Liver (tissue), 9 donors: ENCODE results near the gene SNX6. TPM values are rescaled to one million over a fixed set of nuclear protein-coding genes. Genes with fewer than 3 reads are reported as not detected.

ENCODE experiments used
- DNase-seq: peaks from one replicate; pipeline ENCODE4 v3.0.0-alpha.2; 2017; ENCODE audit warnings: low spot score
- H3K27ac ChIP-seq, 2 donors: one replicate each; pipeline ENCODE4 v1.7.0; 2013; ENCODE audit warnings: inconsistent platforms in 2 of 2, low read length in 2 of 2, control low read depth in 1 of 2, low read depth in 1 of 2, mild to moderate bottlenecking in 1 of 2
- H3K27me3 ChIP-seq, 4 donors: one replicate each; pipeline versions ENCODE4 v1.6.1 to v1.7.0; 2013; ENCODE audit warnings: low read length in 3 of 4, inconsistent platforms in 1 of 4, mild to moderate bottlenecking in 1 of 4, moderate library complexity in 1 of 4; ENCODE audit not compliant: control insufficient read depth in 4 of 4, insufficient read depth in 4 of 4
- H3K36me3 ChIP-seq, 4 donors: one replicate each; pipeline versions ENCODE4 v1.6.1 to v1.7.0; 2013; ENCODE audit warnings: low read length in 3 of 4, mild to moderate bottlenecking in 3 of 4, low read depth in 1 of 4, moderate library complexity in 1 of 4; ENCODE audit not compliant: control insufficient read depth in 4 of 4, insufficient read depth in 3 of 4
- H3K4me1 ChIP-seq, 4 donors: one replicate each; pipeline versions ENCODE4 v1.6.1 to v1.7.0; 2013; ENCODE audit warnings: low read length in 3 of 4, mild to moderate bottlenecking in 3 of 4, moderate library complexity in 1 of 4; ENCODE audit not compliant: control insufficient read depth in 4 of 4, insufficient read depth in 4 of 4
- H3K4me3 ChIP-seq, 3 donors: one replicate each; pipeline versions ENCODE4 v1.6.1 to v1.7.0; 2013; ENCODE audit warnings: low read length in 3 of 3, control low read depth in 1 of 3, low read depth in 1 of 3, mild to moderate bottlenecking in 1 of 3
- H3K9ac ChIP-seq, 2 donors: one replicate each; pipeline ENCODE4 v1.7.0; 2013; ENCODE audit warnings: low read length in 2 of 2, mild to moderate bottlenecking in 2 of 2, moderate library complexity in 2 of 2, control low read depth in 1 of 2, low read depth in 1 of 2
- H3K9me3 ChIP-seq, 4 donors: one replicate each; pipeline versions ENCODE4 v1.6.1 to v1.7.0; 2013; ENCODE audit warnings: low read length in 3 of 4; ENCODE audit not compliant: control insufficient read depth in 4 of 4
- CTCF ChIP-seq: fragments of 150-350 bp; IDR thresholded peaks from 2 replicates; pipeline ENCODE4 v1.5.1; 2017; ENCODE audit warnings: improper control_type of control experiment, low read depth, low read length; ENCODE audit not compliant: missing input control
- EGR1 ChIP-seq, 2 donors: IDR thresholded peaks; 2 replicates each; pipeline ENCODE4 v1.6.1; 2016 to 2018; ENCODE audit warnings: antibody characterized with exemption in 2 of 2, low read depth in 2 of 2
- FOXA1 ChIP-seq: IDR thresholded peaks from 2 replicates; pipeline ENCODE4 v1.6.1; 2016; ENCODE audit warnings: antibody characterized with exemption
- FOXA2 ChIP-seq: IDR thresholded peaks from 2 replicates; pipeline ENCODE4 v1.6.1; 2016; ENCODE audit warnings: antibody characterized with exemption
- GABPA ChIP-seq, 2 donors: IDR thresholded peaks in 1 of 2; conservative IDR thresholded peaks in 1 of 2; 2 replicates each; pipeline ENCODE4 v1.6.1; 2016; ENCODE audit warnings: antibody characterized with exemption in 2 of 2, mild to moderate bottlenecking in 1 of 2, moderate library complexity in 1 of 2
- HNF4A ChIP-seq, 2 donors: conservative IDR thresholded peaks; 2 replicates each; pipeline ENCODE4 v1.6.1; 2016; ENCODE audit warnings: antibody characterized with exemption in 2 of 2, mild to moderate bottlenecking in 2 of 2
- HNF4G ChIP-seq: IDR thresholded peaks from 2 replicates; pipeline ENCODE4 v1.6.1; 2016; ENCODE audit warnings: antibody characterized with exemption
- JUND ChIP-seq, 2 donors: IDR thresholded peaks; 2 replicates each; pipeline ENCODE4 v1.6.1; 2016; ENCODE audit warnings: antibody characterized with exemption in 2 of 2
- NR2F2 ChIP-seq: IDR thresholded peaks from 2 replicates; pipeline ENCODE4 v1.6.1; 2016; ENCODE audit warnings: antibody characterized with exemption
- RAD21 ChIP-seq, 2 donors: IDR thresholded peaks; 2 replicates each; pipeline ENCODE4 v1.6.1; 2016; ENCODE audit warnings: antibody characterized with exemption in 2 of 2, mild to moderate bottlenecking in 2 of 2
- REST ChIP-seq: IDR thresholded peaks from 2 replicates; pipeline ENCODE4 v1.6.1; 2016; ENCODE audit warnings: antibody characterized with exemption, mild to moderate bottlenecking
- RXRA ChIP-seq, 2 donors: IDR thresholded peaks; 2 replicates each; pipeline ENCODE4 v1.6.1; 2017 to 2018; ENCODE audit warnings: antibody characterized with exemption in 2 of 2, mild to moderate bottlenecking in 1 of 2
- SP1 ChIP-seq: IDR thresholded peaks from 2 replicates; pipeline ENCODE4 v1.6.1; 2018; ENCODE audit warnings: antibody characterized with exemption, mild to moderate bottlenecking
- TAF1 ChIP-seq: conservative IDR thresholded peaks from 2 replicates; pipeline ENCODE4 v1.6.1; 2016; ENCODE audit warnings: antibody characterized with exemption, mild to moderate bottlenecking
- YY1 ChIP-seq: IDR thresholded peaks from 2 replicates; pipeline ENCODE4 v1.6.1; 2016; ENCODE audit warnings: antibody characterized with exemption, mild to moderate bottlenecking
- WGBS: extraction: QIAGEN DNeasy Blood & Tissue Kit; methylation state at CpG from one replicate; pipeline ENCODE4 v1.1.7; 2013; 5-methylcytosine and 5-hydroxymethylcytosine counted together
- polyA plus RNA-seq, 2 donors: library from polyadenylated mRNA; stranded (reverse) in 1 of 2; unstranded in 1 of 2; fragments of 200-250 nt in 1 of 2; fragments of >200 nt in 1 of 2; fragmentation: Nextera tagmentation in 1 of 2; extraction: Ambion mirVana in 1 of 2; gene quantifications; one replicate each; pipeline versions ENCODE4 v1.2.1 to v1.2.3, GENCODE V29; 2013 to 2015
- total RNA-seq, 2 donors: library from RNA; depleted of rRNA; stranded (reverse); fragments of >200 nt; gene quantifications; one replicate each; pipeline ENCODE4 v1.2.3, GENCODE V29; 2014
- TF ChIP-seq, protein P1 (sequence below): IDR thresholded peaks from 2 replicates; pipeline ENCODE4 v1.6.1; 2016; ENCODE audit warnings: antibody characterized with exemption
- donor health status: healthy.
- donor health status: healthy.
- donor health status: healthy.
- donor health status: healthy.
- donor health status: healthy.

The SNX6 gene
- total and polyA plus RNA-seq, 4 donors, result 23.5 to 62.2 (median 42.0) TPM

GRCh38 chr14:34623506-34623905 is 6.4 kb downstream of the SNX6 start:
- Histone ChIP-seq H3K9ac (no peak overlapping the region), H3K4me1 (peaks cover 0 to 4% (median under 1%) of the 10 kb centered on the region in 4 donors), H3K27me3 (no peaks in the 10 kb centered on the region), H3K36me3 (peaks cover 0 to 9% (median under 1%) of the 10 kb centered on the region in 4 donors), H3K9me3 (no peaks in the 10 kb centered on the region), H3K4me3 (no peak overlapping the region), H3K27ac (no peak overlapping the region)
- TF ChIP-seq SP1 (no peak), CTCF (no peak), RAD21 (IDR thresholded peaks at IDR 0.05) (no peak), JUND (IDR thresholded peaks at IDR 0.05) (no peak), HNF4G (no peak), REST (no peak), FOXA1 (no peak), YY1 (no peak), FOXA2 (no peak), EGR1 (IDR thresholded peaks at IDR 0.05; ENCODE audit: low read depth in 2 of 2) (no peak), NR2F2 (no peak), HNF4A (conservative IDR thresholded peaks at IDR 0.05) (no peak), RXRA (IDR thresholded peaks at IDR 0.05) (no peak), TAF1 (no peak)
- TF ChIP-seq, protein P1, sequence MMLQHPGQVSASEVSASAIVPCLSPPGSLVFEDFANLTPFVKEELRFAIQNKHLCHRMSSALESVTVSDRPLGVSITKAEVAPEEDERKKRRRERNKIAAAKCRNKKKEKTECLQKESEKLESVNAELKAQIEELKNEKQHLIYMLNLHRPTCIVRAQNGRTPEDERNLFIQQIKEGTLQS, result no peak
- WGBS, result 82% methylated on average over 3 of the region's 3 CpGs
- DNase-seq, result no peak

- no peaks in the 10 kb centered on the region for H3K27me3 ChIP-seq
- H3K36me3 ChIP-seq, result peaks cover 2 to 13% (median 3%) of the 10 kb centered on the region in 4 donors
- H3K9ac ChIP-seq, result no peak overlapping the region
- no peak overlapping the region for H3K27ac ChIP-seq
- no peak for DNase-seq
- TF ChIP-seq EGR1 (IDR thresholded peaks at IDR 0.05; ENCODE audit: low read depth in 2 of 2) (no peak), RXRA (IDR thresholded peaks at IDR 0.05) (no peak), REST (no peak), HNF4A (conservative IDR thresholded peaks at IDR 0.05) (no peak), GABPA (IDR thresholded peaks at IDR 0.05 in 1 of 2, conservative IDR thresholded peaks at IDR 0.05 in 1 of 2) (no peak), CTCF (no peak), SP1 (no peak)
- H3K4me1 ChIP-seq, result peaks cover 0 to 4% (median 0%) of the 10 kb centered on the region in 4 donors
- 85% methylated on average over 3 of the region's 3 CpGs for WGBS
- H3K9me3 ChIP-seq, result no peaks in the 10 kb centered on the region
- H3K4me3 ChIP-seq, result no peak overlapping the region
Observed at GRCh38 chr14:34620839-34621238, 9.1 kb downstream of the SNX6 start.
